ENCODE data around the gene CLIC5.

- TF ChIP-seq, protein P1, sequence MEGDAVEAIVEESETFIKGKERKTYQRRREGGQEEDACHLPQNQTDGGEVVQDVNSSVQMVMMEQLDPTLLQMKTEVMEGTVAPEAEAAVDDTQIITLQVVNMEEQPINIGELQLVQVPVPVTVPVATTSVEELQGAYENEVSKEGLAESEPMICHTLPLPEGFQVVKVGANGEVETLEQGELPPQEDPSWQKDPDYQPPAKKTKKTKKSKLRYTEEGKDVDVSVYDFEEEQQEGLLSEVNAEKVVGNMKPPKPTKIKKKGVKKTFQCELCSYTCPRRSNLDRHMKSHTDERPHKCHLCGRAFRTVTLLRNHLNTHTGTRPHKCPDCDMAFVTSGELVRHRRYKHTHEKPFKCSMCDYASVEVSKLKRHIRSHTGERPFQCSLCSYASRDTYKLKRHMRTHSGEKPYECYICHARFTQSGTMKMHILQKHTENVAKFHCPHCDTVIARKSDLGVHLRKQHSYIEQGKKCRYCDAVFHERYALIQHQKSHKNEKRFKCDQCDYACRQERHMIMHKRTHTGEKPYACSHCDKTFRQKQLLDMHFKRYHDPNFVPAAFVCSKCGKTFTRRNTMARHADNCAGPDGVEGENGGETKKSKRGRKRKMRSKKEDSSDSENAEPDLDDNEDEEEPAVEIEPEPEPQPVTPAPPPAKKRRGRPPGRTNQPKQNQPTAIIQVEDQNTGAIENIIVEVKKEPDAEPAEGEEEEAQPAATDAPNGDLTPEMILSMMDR (IDR thresholded peaks at IDR 0.05) = no peak
- TF ChIP-seq POLR2A (IDR thresholded peaks at IDR 0.05) = no peak
Observed at GRCh38 chr6:45835721-45836437, 179.8 kb downstream of the CLIC5 start.

Measured in suprapubic skin (tissue), 3 donors.